HG03378 (cell line): Measurements from ENCODE around the gene ELMOD1.

Experiments
- ATAC-seq: cut with Tn5 transposase; IDR thresholded peaks from one replicate; pipeline ENCODE4 v1.9.1; 2021; ENCODE audit warnings: mild to moderate bottlenecking, moderate library complexity; ENCODE audit not compliant: unreplicated experiment

ELMOD1 gene

GRCh38 chr11:107713009-107713408 is 122.1 kb downstream of the ELMOD1 start:
- ATAC-seq, result no peak
